GM12892 (cell line): ENCODE data around the gene NUP210L.

Experiments used
- POLR2A ChIP-seq: IDR thresholded peaks from 2 replicates; pipeline ENCODE4 v1.6.1; 2011; ENCODE audit warnings: low read depth, low read length, control low read depth
- POLR2AphosphoS5 ChIP-seq: IDR thresholded peaks from 2 replicates; pipeline ENCODE4 v1.6.1; 2011; ENCODE audit warnings: low read depth, low read length, control low read depth

GRCh38 chr1:154145986-154146385 lies 8.9 kb downstream of the NUP210L start:
- TF ChIP-seq POLR2AphosphoS5 (no peak), POLR2A (no peak)
